NCI-H1694 (cell line): ENCODE results near the gene EIF2D.
A peak's percentile ranks its signal among the peaks of the same experiment; 100 is the strongest.

Experiments
- DNase-seq: peaks from one replicate; lab custom pipeline; 2025; lab: John Stamatoyannopoulos, UW

Gene EIF2D

DNA sequence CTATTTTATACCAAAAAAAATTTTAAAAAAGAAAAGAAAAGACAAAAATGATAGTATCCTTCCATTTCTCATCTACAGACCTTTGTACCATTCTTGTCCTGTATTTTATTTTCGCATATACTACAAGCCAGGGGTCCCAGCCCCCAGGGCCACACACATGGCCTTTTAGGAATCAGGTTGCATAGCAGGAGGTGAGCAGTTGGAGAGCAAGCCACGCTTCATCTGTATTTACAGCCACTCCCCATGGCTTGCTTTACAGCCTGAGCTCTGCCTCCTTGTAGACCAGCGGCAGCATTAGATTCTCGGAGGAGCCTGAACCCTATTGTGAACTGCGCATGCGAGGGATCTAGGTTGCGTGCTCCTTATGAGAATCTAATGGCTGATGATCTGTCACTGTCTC is 65.2 kb downstream of the EIF2D start:
- DNase-seq, result no peak

DNA sequence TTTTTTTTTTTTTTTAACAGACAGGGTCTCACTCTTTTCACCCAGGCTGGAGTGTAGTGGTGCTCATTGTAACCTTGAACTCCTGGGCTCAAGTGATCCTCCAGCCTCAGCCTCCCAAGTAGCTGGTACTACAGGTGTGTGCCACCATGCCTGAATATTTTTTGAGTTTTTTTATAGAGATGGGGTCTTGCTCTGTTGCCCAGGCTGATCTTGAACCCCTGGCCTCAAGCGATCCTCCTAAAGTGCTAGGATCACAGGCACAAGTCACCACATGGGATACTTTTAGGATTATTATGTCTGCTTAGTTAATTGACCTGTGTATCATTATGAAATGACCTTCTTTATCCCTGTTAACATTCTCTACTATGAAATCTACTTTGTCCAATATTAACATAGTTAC is 66.9 kb downstream of the EIF2D start:
- no peak for DNase-seq

- DNase-seq, result peak; percentile 26
These were observed 67.6 kb downstream of the EIF2D start for GRCh38 chr1:206544562-206545257.
